ENCODE measurements around the gene SLC26A11.
"Not testable (repeated sequence)": the region's sequence is repeated elsewhere in the genome, so short reads cannot be mapped to it uniquely, and the experiment has no call there.

SLC26A11 gene

GRCh38 chr17:80196652-80197051 is 23.6 kb upstream of the SLC26A11 start:
- no peaks in the 10 kb centered on the region for H3K36me3 ChIP-seq (ENCODE audit: control insufficient read depth, low read length)
- no peak overlapping the region for H3K27ac ChIP-seq (ENCODE audit: low read depth, low read length)
- no peak for TF ChIP-seq CTCF (IDR thresholded peaks at IDR 0.05; ENCODE audit: low read depth, low read length, poor library complexity, severe bottlenecking)
- TF ChIP-seq EZH2phosphoT487 (IDR thresholded peaks at IDR 0.05; ENCODE audit: borderline replicate concordance, low read length): no peak
- H3K4me3 ChIP-seq (ENCODE audit: low read length): no peak overlapping the region
- H4K20me1 ChIP-seq (ENCODE audit: control insufficient read depth, insufficient read depth, low read depth, low read length): no peaks in the 10 kb centered on the region
- no peak overlapping the region for H3K4me2 ChIP-seq (ENCODE audit: low read length)
- no peaks in the 10 kb centered on the region for H3K27me3 ChIP-seq (ENCODE audit: control insufficient read depth, low read length)
- H3K4me1 ChIP-seq (ENCODE audit: control insufficient read depth, low read length): no peaks in the 10 kb centered on the region
- no peaks in the 10 kb centered on the region for H3F3A ChIP-seq (ENCODE audit: control insufficient read depth, insufficient read depth)
- no peaks in the 10 kb centered on the region for H3K79me2 ChIP-seq (ENCODE audit: control insufficient read depth, low read length)
- H3K9me2 ChIP-seq (replicated peaks; ENCODE audit: control insufficient read depth, low read length): no peaks in the 10 kb centered on the region
- no peaks in the 10 kb centered on the region for H3K9me3 ChIP-seq (ENCODE audit: control insufficient read depth, insufficient read depth, low read length)

- no peak overlapping the region for H3K4me3 ChIP-seq (ENCODE audit: low read length)
- no peaks in the 10 kb centered on the region for H3K4me1 ChIP-seq (ENCODE audit: control insufficient read depth, low read length)
- no peaks in the 10 kb centered on the region for H3F3A ChIP-seq (ENCODE audit: control insufficient read depth, insufficient read depth)
- H3K79me2 ChIP-seq (ENCODE audit: control insufficient read depth, low read length): no peaks in the 10 kb centered on the region
- H4K20me1 ChIP-seq (ENCODE audit: control insufficient read depth, insufficient read depth, low read depth, low read length): no peaks in the 10 kb centered on the region
- no peaks in the 10 kb centered on the region for H3K9me3 ChIP-seq (ENCODE audit: control insufficient read depth, insufficient read depth, low read length)
- no peak overlapping the region for H3K27ac ChIP-seq (ENCODE audit: low read depth, low read length)
- H3K36me3 ChIP-seq (ENCODE audit: control insufficient read depth, low read length): no peaks in the 10 kb centered on the region
- TF ChIP-seq CTCF (IDR thresholded peaks at IDR 0.05; ENCODE audit: low read depth, low read length, poor library complexity, severe bottlenecking) (no peak), EZH2phosphoT487 (IDR thresholded peaks at IDR 0.05; ENCODE audit: borderline replicate concordance, low read length) (no peak)
- H3K9me2 ChIP-seq (replicated peaks; ENCODE audit: control insufficient read depth, low read length): no peaks in the 10 kb centered on the region
- no peak overlapping the region for H3K4me2 ChIP-seq (ENCODE audit: low read length)
- H3K27me3 ChIP-seq (ENCODE audit: control insufficient read depth, low read length): no peaks in the 10 kb centered on the region
Measured at GRCh38 chr17:80198144-80198661, 22.0 kb upstream of the SLC26A11 start.

- H3K36me3 ChIP-seq (ENCODE audit: control insufficient read depth, low read length); H3K9me2 ChIP-seq (replicated peaks; ENCODE audit: control insufficient read depth, low read length); H3K9me3 ChIP-seq (ENCODE audit: control insufficient read depth, insufficient read depth, low read length); H3F3A ChIP-seq (ENCODE audit: control insufficient read depth, insufficient read depth); H3K27ac ChIP-seq (ENCODE audit: low read depth, low read length); H3K27me3 ChIP-seq (ENCODE audit: control insufficient read depth, low read length); H3K4me2 ChIP-seq (ENCODE audit: low read length); H3K4me3 ChIP-seq (ENCODE audit: low read length); H3K79me2 ChIP-seq (ENCODE audit: control insufficient read depth, low read length); H4K20me1 ChIP-seq (ENCODE audit: control insufficient read depth, insufficient read depth, low read depth, low read length); H3K4me1 ChIP-seq (ENCODE audit: control insufficient read depth, low read length): not testable (repeated sequence)
Measured at GRCh38 chr17:80199295-80199694, 20.9 kb upstream of the SLC26A11 start.

DNA sequence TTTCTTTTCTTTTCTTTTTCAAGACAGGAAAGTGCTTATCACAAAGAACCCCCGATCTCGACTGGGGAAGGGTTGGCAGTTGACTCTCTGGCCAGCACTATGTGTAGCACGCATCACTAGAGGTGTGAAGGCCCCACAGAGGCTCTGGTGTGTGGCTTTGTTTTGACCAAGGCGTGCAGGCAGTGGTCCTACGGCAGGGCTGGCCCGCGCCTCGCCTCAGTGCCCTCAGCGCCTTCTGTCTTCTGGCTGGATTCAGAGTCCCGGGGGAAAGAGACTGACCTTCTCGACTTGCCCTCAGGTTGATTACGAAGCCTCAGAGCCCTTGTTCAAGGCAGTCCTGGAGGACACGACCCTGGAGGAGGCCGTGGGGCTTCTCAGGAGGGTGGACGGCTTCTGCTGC is 18.8 kb upstream of the SLC26A11 start:
- Histone ChIP-seq H3K4me3 (ENCODE audit: low read length) (no peak overlapping the region), H4K20me1 (ENCODE audit: control insufficient read depth, insufficient read depth, low read depth, low read length) (no peaks in the 10 kb centered on the region), H3F3A (ENCODE audit: control insufficient read depth, insufficient read depth) (no peaks in the 10 kb centered on the region), H3K27me3 (ENCODE audit: control insufficient read depth, low read length) (no peaks in the 10 kb centered on the region), H3K4me1 (ENCODE audit: control insufficient read depth, low read length) (no peaks in the 10 kb centered on the region), H3K9me3 (ENCODE audit: control insufficient read depth, insufficient read depth, low read length) (no peaks in the 10 kb centered on the region), H3K9me2 (replicated peaks; ENCODE audit: control insufficient read depth, low read length) (no peaks in the 10 kb centered on the region), H3K4me2 (ENCODE audit: low read length) (no peak overlapping the region), H3K79me2 (ENCODE audit: control insufficient read depth, low read length) (no peaks in the 10 kb centered on the region), H3K27ac (ENCODE audit: low read depth, low read length) (no peak overlapping the region), H3K36me3 (ENCODE audit: control insufficient read depth, low read length) (no peaks in the 10 kb centered on the region)
- TF ChIP-seq EZH2phosphoT487 (IDR thresholded peaks at IDR 0.05; ENCODE audit: borderline replicate concordance, low read length): no peak

Data from DOHH2 (cell line).